Medulla oblongata (tissue), 1 donor: ENCODE measurements around the gene TRRAP.
"Not testable (repeated sequence)": the region's sequence is repeated elsewhere in the genome, so short reads cannot be mapped to it uniquely, and the experiment has no call there.

Experiments
- DNase-seq: peaks from one replicate; pipeline ENCODE4 v3.0.0-alpha.2; 2015; ENCODE audit errors: extremely low spot score

TRRAP gene

GRCh38 chr7:98866351-98866750, 12.0 kb upstream of the TRRAP start:
- DNase-seq, result no peak

GRCh38 chr7:98866765-98867164, 11.6 kb upstream of the TRRAP start:
- no peak for DNase-seq

GRCh38 chr7:98868450-98868849, 9.9 kb upstream of the TRRAP start:
- DNase-seq, result no peak

- no peak for DNase-seq
Observed at GRCh38 chr7:98869027-98869596, 9.2 kb upstream of the TRRAP start.

- DNase-seq, result no peak
Observed at GRCh38 chr7:98869597-98870120, 8.7 kb upstream of the TRRAP start, which contains the start of gene TMEM130. TSS of gene TMEM130 (minus strand) at chr7:98870014. CDS start at chr7:98869861, 153 bp downstream.

GRCh38 chr7:98870121-98870651, 8.1 kb upstream of the TRRAP start:
- DNase-seq, result no peak

- DNase-seq, result no peak
Observed at GRCh38 chr7:98870807-98871491, 7.4 kb upstream of the TRRAP start.

- no peak for DNase-seq
Observed at GRCh38 chr7:98872328-98872924, 5.9 kb upstream of the TRRAP start.

GRCh38 chr7:98873610-98874009, 4.7 kb upstream of the TRRAP start:
- DNase-seq, result not testable (repeated sequence)

- DNase-seq, result no peak
Observed at GRCh38 chr7:98874942-98875341, 3.4 kb upstream of the TRRAP start.

- no peak for DNase-seq
Observed at GRCh38 chr7:98875501-98875900, 2.8 kb upstream of the TRRAP start.

- no peak for DNase-seq
Observed at GRCh38 chr7:98877146-98877545, 1.2 kb upstream of the TRRAP start.

- no peak for DNase-seq
Observed at GRCh38 chr7:98877692-98878364, 504 bp upstream of the TRRAP start.

- peak; percentile 9 for DNase-seq
Observed at GRCh38 chr7:98879198-98879978, 1.1 kb downstream of the TRRAP start.

GRCh38 chr7:98879979-98880315, 1.6 kb downstream of the TRRAP start:
- DNase-seq, result no peak

GRCh38 chr7:98880485-98880884, 2.2 kb downstream of the TRRAP start:
- no peak for DNase-seq

- no peak for DNase-seq
Observed at GRCh38 chr7:98881561-98882315, 3.4 kb downstream of the TRRAP start.

GRCh38 chr7:98884416-98884815, 6.1 kb downstream of the TRRAP start:
- no peak for DNase-seq

- DNase-seq, result no peak
Observed at GRCh38 chr7:98887038-98887437, 8.7 kb downstream of the TRRAP start.

- no peak for DNase-seq
Observed at GRCh38 chr7:98892609-98893008, 14.3 kb downstream of the TRRAP start.

GRCh38 chr7:98899816-98900215, 21.5 kb downstream of the TRRAP start:
- DNase-seq, result no peak
